ENCODE data around the gene CPLX4. TPM values are rescaled to one million over a fixed set of nuclear protein-coding genes. Genes with fewer than 3 reads are reported as not detected.

The CPLX4 gene
- polyA plus RNA-seq, 1 experiment: not detected

DNA sequence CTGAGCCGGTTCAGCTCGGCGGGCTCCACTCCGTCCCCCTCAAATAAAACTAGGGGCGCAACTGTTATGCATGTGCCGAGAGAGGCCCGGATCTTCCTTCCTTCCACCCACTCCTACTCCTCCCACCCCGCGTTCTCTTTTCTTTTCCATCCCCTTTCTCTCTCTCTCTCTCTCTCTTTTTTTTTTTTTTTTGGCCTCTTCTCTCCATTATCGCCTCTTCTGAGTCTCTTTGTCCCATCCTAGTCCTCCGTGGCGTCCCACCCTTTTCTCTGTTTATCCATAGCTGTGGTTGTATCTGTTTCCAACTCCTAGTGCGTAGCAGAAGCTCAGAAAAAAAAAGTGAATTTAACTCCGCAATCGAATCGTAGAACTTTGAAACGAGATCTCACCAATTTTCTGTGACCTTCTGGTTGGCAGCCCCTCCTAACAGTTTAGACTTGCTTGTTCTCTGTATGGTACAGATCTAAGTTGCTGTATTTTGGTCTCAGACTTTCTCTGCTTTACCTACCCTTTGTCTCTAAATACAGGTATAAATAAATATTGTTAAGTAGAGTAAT lies 48.8 kb downstream of the CPLX4 start:
- no peak for DNase-seq (ENCODE audit: low read depth, low spot score)
- H3K27me3 ChIP-seq (ENCODE audit: control insufficient read depth, insufficient read depth, low read length): peaks cover 96% of the 10 kb centered on the region
- ChIA-PET POLR2A (no interaction called here), CTCF (interaction anchor here (0.7 to 1.4 kb wide), 5 partner anchors 9 to 637 kb away, joined by 3 to 9 read pairs (median 4); no protein-coding TSS in a partner anchor)
- H3K4me3 ChIP-seq (ENCODE audit: low read depth, low read length): no peak overlapping the region
- no peak for TF ChIP-seq CTCF (IDR thresholded peaks at IDR 0.05; ENCODE audit: low read depth, low read length)
- peaks cover 24% of the 10 kb centered on the region; the same call in 1 of the 2 replicates for H3K9me3 ChIP-seq (ENCODE audit: control insufficient read depth, insufficient read depth, low read length)
- no peak overlapping the region for H3K27ac ChIP-seq (ENCODE audit: low read depth, low read length)

GRCh38 chr18:59268721-59269562 lies 49.5 kb downstream of the CPLX4 start:
- no peak overlapping the region for H3K4me3 ChIP-seq (ENCODE audit: low read depth, low read length)
- POLR2A ChIA-PET: no interaction called here
- peaks cover 96% of the 10 kb centered on the region for H3K27me3 ChIP-seq (ENCODE audit: control insufficient read depth, insufficient read depth, low read length)
- H3K9me3 ChIP-seq (ENCODE audit: control insufficient read depth, insufficient read depth, low read length): peaks cover 20% of the 10 kb centered on the region; the same call in 1 of the 2 replicates
- H3K27ac ChIP-seq (ENCODE audit: low read depth, low read length): no peak overlapping the region
- CTCF ChIA-PET: interaction anchor here (1.0 to 1.7 kb wide), 5 partner anchors 20 to 186 kb away, joined by 4 to 9 read pairs (median 5); no protein-coding TSS in a partner anchor
- TF ChIP-seq CTCF (IDR thresholded peaks at IDR 0.05; ENCODE audit: low read depth, low read length): no peak
- no peak for DNase-seq (ENCODE audit: low read depth, low spot score)

DNA sequence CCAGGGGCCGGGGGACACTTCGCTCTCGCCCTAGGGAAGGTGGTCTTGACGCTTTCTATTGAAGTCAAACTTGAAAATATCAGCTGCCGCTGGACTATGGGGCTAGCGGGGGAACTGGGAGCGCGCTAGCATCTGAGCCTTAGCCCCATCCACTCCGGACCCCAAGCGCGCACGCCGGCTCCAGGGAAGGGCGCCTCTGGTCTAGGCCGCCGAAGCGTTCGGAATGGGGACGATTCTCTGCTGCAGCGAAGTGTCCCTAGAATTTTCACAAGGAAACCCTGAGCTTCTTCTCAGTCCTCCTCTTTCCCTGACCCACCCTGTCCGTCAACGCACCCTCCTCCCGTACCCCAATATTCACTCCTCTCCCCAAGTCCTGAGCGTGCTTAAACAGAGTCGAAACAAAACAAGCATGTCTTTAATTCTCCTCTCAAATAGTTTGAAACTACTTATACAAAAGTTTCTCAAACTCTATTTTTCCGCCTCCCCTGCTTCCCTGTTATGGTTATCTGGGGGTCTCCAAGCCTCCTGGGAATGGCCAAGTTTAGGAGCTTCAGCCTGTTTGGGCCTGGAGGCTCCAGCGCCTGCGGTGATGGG lies 50.2 kb downstream of the CPLX4 start:
- TF ChIP-seq CTCF (IDR thresholded peaks at IDR 0.05; ENCODE audit: low read depth, low read length): no peak
- H3K27me3 ChIP-seq (ENCODE audit: control insufficient read depth, insufficient read depth, low read length): peaks cover 96% of the 10 kb centered on the region

GRCh38 chr18:59267503-59268126 lies 50.8 kb downstream of the CPLX4 start:
- CTCF ChIA-PET: interaction anchor here (0.6 to 1.7 kb wide), 5 partner anchors 9 to 249 kb away, joined by 3 to 5 read pairs (median 4); no protein-coding TSS in a partner anchor
- no peak for DNase-seq (ENCODE audit: low read depth, low spot score)
- H3K4me3 ChIP-seq (ENCODE audit: low read depth, low read length): no peak overlapping the region

More for the DNA sequence above, 50.2 kb downstream of the CPLX4 start:
- ChIA-PET CTCF (interaction anchor here (0.6 to 1.7 kb wide), 4 partner anchors 8 to 134 kb away, joined by 3 to 5 read pairs (median 4); no protein-coding TSS in a partner anchor), POLR2A (interaction anchor here (0.7 kb wide), 1 partner anchor 194 kb away, joined by 10 read pairs; no protein-coding TSS in a partner anchor)
- no peak overlapping the region for H3K27ac ChIP-seq (ENCODE audit: low read depth, low read length)
- H3K4me3 ChIP-seq (ENCODE audit: low read depth, low read length): no peak overlapping the region
- peaks cover 15% of the 10 kb centered on the region; the same call in 1 of the 2 replicates for H3K9me3 ChIP-seq (ENCODE audit: control insufficient read depth, insufficient read depth, low read length)
- DNase-seq (ENCODE audit: low read depth, low spot score): no peak

More at GRCh38 chr18:59267503-59268126, 50.8 kb downstream of the CPLX4 start:
- Histone ChIP-seq H3K9me3 (ENCODE audit: control insufficient read depth, insufficient read depth, low read length) (peaks cover 12% of the 10 kb centered on the region; the same call in 1 of the 2 replicates), H3K27me3 (ENCODE audit: control insufficient read depth, insufficient read depth, low read length) (peaks cover 97% of the 10 kb centered on the region), H3K27ac (ENCODE audit: low read depth, low read length) (no peak overlapping the region)
- no peak for TF ChIP-seq CTCF (IDR thresholded peaks at IDR 0.05; ENCODE audit: low read depth, low read length)
- POLR2A ChIA-PET: interaction anchor here (0.7 kb wide), 1 partner anchor 193 kb away, joined by 10 read pairs; no protein-coding TSS in a partner anchor
